Right lobe of liver (tissue), 6 donors: ENCODE data around the gene ZC3H12D. TPM values are rescaled to one million over a fixed set of nuclear protein-coding genes. Genes with fewer than 3 reads are reported as not detected.
A peak's percentile ranks its signal among the peaks of the same experiment; 100 is the strongest.

Source experiments
- ATAC-seq, 4 donors: fragments of 200-7000 bp; cut with Tn5 transposase; one replicate each; pipeline ENCODE4 v1.9.1; 2020; ENCODE audit warnings: mild to moderate bottlenecking in 4 of 4, moderate library complexity in 4 of 4
- DNase-seq, 3 donors: peaks; one replicate each; pipeline ENCODE4 v3.0.0-alpha.2; 2020
- H3K27ac ChIP-seq, 3 donors: fragments of 200-600 bp; one replicate each; pipeline ENCODE4 v1.8.0; 2022
- H3K27me3 ChIP-seq, 2 donors: fragments of 200-600 bp; one replicate each; pipeline ENCODE4 v1.8.0; 2022
- H3K36me3 ChIP-seq, 4 donors: fragments of 200-600 bp; sonication (generic) in 1 of 4; one replicate each; pipeline versions ENCODE4 v1.5.1 to v1.8.0; 2017 to 2022; ENCODE audit warnings: control low read depth in 1 of 4
- H3K4me1 ChIP-seq, 4 donors: fragments of 200-600 bp; sonication (generic) in 1 of 4; one replicate each; pipeline versions ENCODE4 v1.5.1 to v1.8.0; 2017 to 2022; ENCODE audit warnings: control low read depth in 1 of 4
- H3K4me3 ChIP-seq, 3 donors: fragments of 200-600 bp; one replicate each; pipeline ENCODE4 v1.8.0; 2022
- H3K9me3 ChIP-seq, 4 donors: fragments of 200-600 bp; sonication (generic) in 1 of 4; one replicate each; pipeline versions ENCODE4 v1.5.1 to v1.8.0; 2017 to 2022; ENCODE audit warnings: control low read depth in 1 of 4
- POLR2A ChIP-seq: fragments of 450-650 bp; IDR thresholded peaks from one replicate; pipeline ENCODE4 v1.6.1; 2017; ENCODE audit warnings: antibody characterized with exemption, mild to moderate bottlenecking
- WGBS: methylation state at CpG from one replicate; pipeline ENCODE4 v1.1.6; 2018; ENCODE audit warnings: low coverage, low lambda C conversion rate; ENCODE audit not compliant: insufficient coverage; ENCODE audit errors: missing lambda C conversion rate; 5-methylcytosine and 5-hydroxymethylcytosine counted together
- intact Hi-C, 2 donors: fragments of 100-400 bp; cut with DNase I; formaldehyde crosslinking; loops; one replicate each; pipeline versions ENCODE4 v1.11.2 to v1.14.1; 2022
- total RNA-seq, 6 experiments: library from RNA; depleted of rRNA in 2 of 6; stranded (reverse); fragments of >200 nt in 2 of 6; fragmentation: NEBNext Ultra II Directional in 3 of 6; extraction: Animal tissue kit (Norgen Biotek cat#: 25700) in 3 of 6; gene quantifications; one replicate each; pipeline versions ENCODE4 v1.1.0 to v1.2.4, GENCODE V29; 2016 to 2023
- TF ChIP-seq, protein P1 (sequence below), 4 donors: fragments of 200-600 bp in 3 of 4; fragments of 450-650 bp in 1 of 4; IDR thresholded peaks; one replicate each; pipeline versions ENCODE4 v1.5.1 to v1.8.0; 2016 to 2022; ENCODE audit warnings: antibody characterized with exemption in 4 of 4, mild to moderate bottlenecking in 2 of 4
- donor health status: DM: no; HTN: yes; CAD: no.
- donor health status: DM: no; HTN: no; CAD: no.
- donor health status: DM: no; HTN: no; CAD: no.
- donor health status: DM: no; HTN: yes; CAD: no.
- donor health status: DM: no; HTN: yes; CAD: no.

ZC3H12D gene
- total RNA-seq, 6 experiments from 2014 or later = 0.49 to 1.4 (median 0.90) TPM

DNA sequence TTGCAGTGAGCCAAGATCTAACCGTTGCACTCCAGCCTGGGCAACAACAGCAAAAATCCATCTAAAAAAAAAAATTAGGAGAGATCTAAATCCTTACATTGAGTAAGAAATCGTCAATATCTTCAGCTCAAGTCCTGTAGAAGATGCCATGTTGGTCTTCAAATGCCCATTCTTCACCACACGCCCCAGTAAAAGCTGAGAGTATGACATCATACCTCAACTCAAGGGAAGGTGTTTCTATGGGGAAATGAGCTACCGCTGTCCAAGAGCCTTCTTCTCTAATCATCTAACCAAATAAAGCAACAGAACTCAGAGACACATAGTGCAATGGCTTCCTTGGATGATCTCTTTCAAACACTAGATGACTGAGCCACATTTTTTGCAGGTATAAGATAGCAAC, 2.5 kb upstream of the ZC3H12D start:
- H3K9me3 ChIP-seq = no peaks in the 10 kb centered on the region
- no peak overlapping the region for H3K27ac ChIP-seq
- ATAC-seq (no peak), DNase-seq (no peak)
- no peaks in the 10 kb centered on the region for H3K4me1 ChIP-seq
- no peak overlapping the region for H3K4me3 ChIP-seq
- 80% methylated on average over 4 of the region's 4 CpGs for WGBS
- H3K27me3 ChIP-seq = no peaks in the 10 kb centered on the region
- H3K36me3 ChIP-seq = no peaks in the 10 kb centered on the region
- TF ChIP-seq, protein P1, sequence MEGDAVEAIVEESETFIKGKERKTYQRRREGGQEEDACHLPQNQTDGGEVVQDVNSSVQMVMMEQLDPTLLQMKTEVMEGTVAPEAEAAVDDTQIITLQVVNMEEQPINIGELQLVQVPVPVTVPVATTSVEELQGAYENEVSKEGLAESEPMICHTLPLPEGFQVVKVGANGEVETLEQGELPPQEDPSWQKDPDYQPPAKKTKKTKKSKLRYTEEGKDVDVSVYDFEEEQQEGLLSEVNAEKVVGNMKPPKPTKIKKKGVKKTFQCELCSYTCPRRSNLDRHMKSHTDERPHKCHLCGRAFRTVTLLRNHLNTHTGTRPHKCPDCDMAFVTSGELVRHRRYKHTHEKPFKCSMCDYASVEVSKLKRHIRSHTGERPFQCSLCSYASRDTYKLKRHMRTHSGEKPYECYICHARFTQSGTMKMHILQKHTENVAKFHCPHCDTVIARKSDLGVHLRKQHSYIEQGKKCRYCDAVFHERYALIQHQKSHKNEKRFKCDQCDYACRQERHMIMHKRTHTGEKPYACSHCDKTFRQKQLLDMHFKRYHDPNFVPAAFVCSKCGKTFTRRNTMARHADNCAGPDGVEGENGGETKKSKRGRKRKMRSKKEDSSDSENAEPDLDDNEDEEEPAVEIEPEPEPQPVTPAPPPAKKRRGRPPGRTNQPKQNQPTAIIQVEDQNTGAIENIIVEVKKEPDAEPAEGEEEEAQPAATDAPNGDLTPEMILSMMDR (IDR thresholded peaks at IDR 0.05) = no peak
- TF ChIP-seq POLR2A = no peak
- intact Hi-C loops = no loop called here

DNA sequence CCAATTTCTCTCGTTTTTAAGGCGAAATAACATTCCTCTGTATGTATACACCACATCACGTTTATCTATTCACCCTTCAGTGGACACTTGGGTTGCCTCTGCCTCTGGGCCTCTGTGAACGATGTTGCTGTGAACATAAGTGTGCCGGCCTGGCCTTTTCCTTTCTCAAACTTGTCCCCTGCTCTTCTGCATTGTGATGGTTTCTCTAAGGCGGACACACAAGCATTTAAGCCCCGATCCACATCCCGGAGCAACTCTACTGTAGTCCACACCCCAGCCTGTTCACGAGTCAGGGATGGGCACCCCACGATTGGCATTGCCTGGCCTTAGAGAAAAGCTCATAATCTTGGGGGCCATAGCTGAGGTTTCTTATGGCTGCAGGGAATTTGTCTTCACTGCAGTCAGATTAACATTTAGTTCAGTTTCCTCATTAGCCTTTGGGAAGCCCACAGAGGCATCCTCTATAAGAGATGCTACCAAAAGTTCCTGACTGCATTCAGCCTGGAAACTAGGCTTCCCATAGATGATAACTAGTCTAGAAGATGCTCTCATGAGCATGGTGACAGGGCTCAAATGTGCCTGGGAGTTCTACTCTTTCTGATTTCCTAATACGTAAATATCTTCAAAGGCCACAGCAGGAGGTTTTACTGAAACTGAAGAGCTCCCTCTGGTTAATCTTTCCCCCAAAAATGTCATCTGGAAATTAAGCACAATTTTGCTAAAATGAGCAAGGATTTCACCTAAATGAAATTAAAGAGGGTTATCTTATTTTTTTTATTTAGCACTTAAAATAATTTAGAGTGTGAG, 762 bp downstream of the ZC3H12D start:
- Histone ChIP-seq H3K4me1 (no peaks in the 10 kb centered on the region), H3K27me3 (no peaks in the 10 kb centered on the region), H3K4me3 (no peak overlapping the region), H3K27ac (peak overlapping the region in 2 of 3 donors; percentile 24 to 83), H3K9me3 (no peaks in the 10 kb centered on the region), H3K36me3 (no peaks in the 10 kb centered on the region)
- DNase-seq = no peak
- TF ChIP-seq, protein P1 (IDR thresholded peaks at IDR 0.05) = no peak
- TF ChIP-seq POLR2A = no peak
- 83% methylated on average over 10 of the region's 11 CpGs for WGBS
- no peak for ATAC-seq
- intact Hi-C loops = no loop called here

- DNase-seq (no peak), ATAC-seq (peak; percentile 5 to 36 (median 8))
- Histone ChIP-seq H3K27ac (peak overlapping the region in 1 of 3 donors; percentile 83), H3K4me1 (no peaks in the 10 kb centered on the region), H3K27me3 (no peaks in the 10 kb centered on the region), H3K9me3 (no peaks in the 10 kb centered on the region), H3K36me3 (no peaks in the 10 kb centered on the region), H3K4me3 (no peak overlapping the region)
- TF ChIP-seq, protein P1 (IDR thresholded peaks at IDR 0.05) = no peak
- TF ChIP-seq POLR2A = no peak
- intact Hi-C loops = no loop called here
- WGBS = 73% methylated on average over 3 of the region's 3 CpGs
Measured at GRCh38 chr6:149483334-149483725, 1.5 kb downstream of the ZC3H12D start.

DNA sequence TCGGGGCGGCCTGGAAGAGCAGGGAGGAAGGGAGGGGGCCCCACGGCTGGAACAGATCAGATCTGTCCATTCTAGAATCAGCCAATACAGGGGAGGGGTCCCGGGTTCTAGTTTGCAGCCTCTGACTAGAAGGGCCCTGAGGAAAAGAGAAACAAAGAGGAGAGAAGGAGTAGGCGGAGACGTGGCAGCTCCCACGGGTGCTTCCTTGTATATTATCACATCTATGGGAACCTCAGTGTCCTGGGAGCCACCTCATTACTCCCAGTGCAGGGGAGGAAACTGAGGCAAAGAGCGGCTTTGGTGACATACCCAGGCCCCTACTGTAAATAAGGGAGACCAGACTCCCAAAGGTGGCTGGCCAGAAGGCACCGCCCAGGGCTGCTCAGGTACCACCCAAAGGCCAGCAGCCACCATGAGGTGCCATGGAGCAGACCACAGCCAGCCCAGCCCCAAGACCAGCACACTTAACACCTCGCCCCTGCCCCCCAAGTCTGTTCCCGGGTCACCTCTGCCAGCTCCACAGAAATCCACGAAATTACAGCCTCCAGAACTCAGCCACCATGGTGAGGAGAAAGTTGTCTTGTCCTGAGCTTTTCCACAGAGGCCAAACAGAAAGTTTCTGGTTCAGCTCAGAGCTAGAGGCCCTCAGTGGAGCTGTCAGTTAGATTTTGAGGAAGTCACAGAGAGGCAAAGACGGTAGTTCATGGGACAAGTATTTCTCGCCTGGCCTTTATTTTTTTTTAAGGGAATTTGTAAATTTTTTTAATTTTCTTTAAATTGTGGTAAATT, 2.1 kb downstream of the ZC3H12D start:
- Histone ChIP-seq H3K4me3 (no peak overlapping the region), H3K27me3 (no peaks in the 10 kb centered on the region), H3K4me1 (no peaks in the 10 kb centered on the region), H3K36me3 (no peaks in the 10 kb centered on the region), H3K27ac (peak overlapping the region; percentile 52 to 83 (median 70)), H3K9me3 (no peaks in the 10 kb centered on the region)
- DNase-seq (no peak), ATAC-seq (peak; percentile 17 to 51 (median 28))
- 42% methylated on average over 9 of the region's 14 CpGs for WGBS
- no peak for TF ChIP-seq POLR2A
- TF ChIP-seq, protein P1 (IDR thresholded peaks at IDR 0.05) = no peak
- intact Hi-C loops = no loop called here
